A549 (cell line): ENCODE data around the gene ANGEL1.

Source experiments
- CEBPB ChIP-seq, 2 experiments: fragments of >200 bp in 1 of 2; sonication (Bioruptor Twin) in 1 of 2; formaldehyde crosslinking in 1 of 2; IDR thresholded peaks; 2 replicates each; pipeline ENCODE4 v1.6.1; 2012 to 2016
- CTCF ChIP-seq: fragments of >200 bp; sonication (Bioruptor Twin); formaldehyde crosslinking; IDR thresholded peaks from 3 replicates; pipeline ENCODE4 v1.5.1; 2016
- ELK1 ChIP-seq: fragments of 150-350 bp; IDR thresholded peaks from 2 replicates; pipeline ENCODE4 v1.6.1; 2014; ENCODE audit warnings: low read depth, mild to moderate bottlenecking, low read length
- GATA3 ChIP-seq: IDR thresholded peaks from 2 replicates; pipeline ENCODE4 v1.6.1; 2012; ENCODE audit warnings: borderline replicate concordance
- MAX ChIP-seq: IDR thresholded peaks from 2 replicates; pipeline ENCODE4 v1.6.1; 2012
- USF2 ChIP-seq: fragments of 450-650 bp; IDR thresholded peaks from 2 replicates; pipeline ENCODE4 v1.6.1; 2014; ENCODE audit warnings: antibody characterized with exemption

GRCh38 chr14:76773188-76773885, 39.3 kb downstream of the ANGEL1 start:
- TF ChIP-seq CTCF (no peak), USF2 (no peak), GATA3 (no peak), CEBPB (IDR thresholded peaks at IDR 0.05) (no peak), MAX (no peak), ELK1 (no peak)
